IMR-90 (cell line): ENCODE measurements around the gene HECW1. TPM values are rescaled to one million over a fixed set of nuclear protein-coding genes. Genes with fewer than 3 reads are reported as not detected.

ENCODE experiments used
- ATAC-seq: fragments of 200-7000 bp; cut with Tn5 transposase; 2 replicates; pipeline ENCODE4 v1.9.1; 2020; ENCODE audit warnings: low read depth, mild to moderate bottlenecking, moderate library complexity
- BruUV-seq: library from RNA; stranded (reverse); fragments of 400-500 nt; replicated peaks from 2 replicates; lab custom pipeline; 2021; lab: Mats Ljungman, UMichigan
- CTCF ChIA-PET: fragments of 300-600 bp; formaldehyde crosslinking; extraction: SDS; loops from one replicate; lab custom pipeline; 2021; ENCODE audit warnings: antibody characterized with exemption; lab: Yijun Ruan, JAX
- POLR2A ChIA-PET: fragments of 300-600 bp; sonication (Branson Sonifier 250); formaldehyde crosslinking; loops from one replicate; lab custom pipeline; 2022; ENCODE audit warnings: antibody characterized with exemption; ENCODE audit not compliant: unreplicated experiment; lab: Charles Lee
- DNase-seq: peaks from one replicate; pipeline ENCODE4 v3.0.0; 2013
- H2AFZ ChIP-seq: replicated peaks from 2 replicates; pipeline ENCODE3; 2013; ENCODE audit warnings: low read length, mild to moderate bottlenecking; ENCODE audit not compliant: poor library complexity
- H2AK5ac ChIP-seq: 2 replicates; pipeline ENCODE4 v1.6.1; 2013; ENCODE audit warnings: low read depth, low read length, inconsistent platforms
- H2AK9ac ChIP-seq: replicated peaks from 2 replicates; pipeline ENCODE3; 2013; ENCODE audit warnings: mild to moderate bottlenecking, low read depth, low read length, moderate library complexity; ENCODE audit not compliant: poor library complexity
- H2BK120ac ChIP-seq: 2 replicates; pipeline ENCODE4 v1.6.1; 2013; ENCODE audit warnings: low read depth, low read length, inconsistent platforms
- H2BK15ac ChIP-seq: 3 replicates; pipeline ENCODE4 v1.6.1; 2013; ENCODE audit warnings: low read depth, low read length, inconsistent platforms
- H2BK20ac ChIP-seq: 2 replicates; pipeline ENCODE4 v1.6.1; 2013; ENCODE audit warnings: low read depth, mild to moderate bottlenecking, inconsistent platforms, low read length, moderate library complexity
- H2BK5ac ChIP-seq: 2 replicates; pipeline ENCODE4 v1.6.1; 2013; ENCODE audit warnings: mild to moderate bottlenecking, low read depth, low read length, inconsistent platforms; ENCODE audit not compliant: poor library complexity, severe bottlenecking
- H3K14ac ChIP-seq: replicated peaks from 2 replicates; pipeline ENCODE4 v1.6.1; 2013; ENCODE audit warnings: low read depth, low read length, inconsistent platforms
- H3K18ac ChIP-seq: 2 replicates; pipeline ENCODE4 v1.6.1; 2013; ENCODE audit warnings: low read depth, low read length, control low read depth
- H3K23ac ChIP-seq: 2 replicates; pipeline ENCODE4 v1.6.1; 2013; ENCODE audit warnings: low read depth, low read length, inconsistent platforms
- H3K27ac ChIP-seq: 2 replicates; pipeline ENCODE4 v1.5.1; 2013; ENCODE audit warnings: mild to moderate bottlenecking, control low read depth, low read length; ENCODE audit not compliant: insufficient read depth
- H3K27me3 ChIP-seq: 2 replicates; pipeline ENCODE4 v1.6.1; 2013; ENCODE audit warnings: low read length; ENCODE audit not compliant: control insufficient read depth, insufficient read depth
- H3K36me3 ChIP-seq: 2 replicates; pipeline ENCODE4 v1.6.1; 2013; ENCODE audit warnings: low read length, mixed read lengths; ENCODE audit not compliant: control insufficient read depth, insufficient read depth
- H3K4ac ChIP-seq: 2 replicates; pipeline ENCODE4 v1.6.1; 2013; ENCODE audit warnings: low read depth, low read length, inconsistent platforms
- H3K4me1 ChIP-seq: 2 replicates; pipeline ENCODE4 v1.6.1; 2013; ENCODE audit warnings: low read length, mixed read lengths; ENCODE audit not compliant: control insufficient read depth, insufficient read depth
- H3K4me2 ChIP-seq: 2 replicates; pipeline ENCODE4 v1.6.1; 2013; ENCODE audit warnings: low read depth, mild to moderate bottlenecking, control low read depth, low read length, moderate library complexity
- H3K4me3 ChIP-seq: 2 replicates; pipeline ENCODE4 v1.5.1; 2013; ENCODE audit warnings: low read depth, mild to moderate bottlenecking, control low read depth, low read length, moderate library complexity; ENCODE audit not compliant: insufficient read depth
- H3K56ac ChIP-seq: 2 replicates; pipeline ENCODE4 v1.6.1; 2013; ENCODE audit warnings: low read length, inconsistent platforms; ENCODE audit not compliant: insufficient read depth; ENCODE audit errors: extremely low read depth
- H3K79me1 ChIP-seq, 2 experiments: 2 replicates each; pipeline ENCODE4 v1.6.1; 2013; ENCODE audit warnings: low read length in 2 of 2, inconsistent platforms in 1 of 2, low read depth in 1 of 2
- H3K9ac ChIP-seq: 2 replicates; pipeline ENCODE4 v1.6.1; 2013; ENCODE audit warnings: low read depth, low read length, control low read depth
- H3K9me1 ChIP-seq: 2 replicates; pipeline ENCODE4 v1.6.1; 2013; ENCODE audit warnings: low read length, inconsistent platforms; ENCODE audit not compliant: insufficient read depth
- H3K9me3 ChIP-seq: 2 replicates; pipeline ENCODE4 v1.6.1; 2013; ENCODE audit warnings: low read length; ENCODE audit not compliant: control insufficient read depth, insufficient read depth
- H4K20me1 ChIP-seq: 2 replicates; pipeline ENCODE4 v1.6.1; 2013; ENCODE audit warnings: low read length, inconsistent platforms; ENCODE audit not compliant: insufficient read depth
- H4K5ac ChIP-seq: 2 replicates; pipeline ENCODE4 v1.6.1; 2013; ENCODE audit warnings: mild to moderate bottlenecking, low read depth, low read length, control low read depth
- H4K8ac ChIP-seq, 2 experiments: 2 replicates each; pipeline ENCODE4 v1.6.1; 2013; ENCODE audit warnings: low read depth in 2 of 2, low read length in 2 of 2, control low read depth in 1 of 2, inconsistent platforms in 1 of 2
- H4K91ac ChIP-seq: 2 replicates; pipeline ENCODE4 v1.6.1; 2013; ENCODE audit warnings: low read depth, low read length, inconsistent platforms; ENCODE audit not compliant: insufficient read depth
- SMC3 ChIP-seq: fragments of 150-350 bp; IDR thresholded peaks from 2 replicates; pipeline ENCODE4 v1.6.1; 2016; ENCODE audit warnings: low read depth, mild to moderate bottlenecking, antibody characterized with exemption, low read length, moderate library complexity
- WGBS, 2 experiments: methylation state at CpG; one replicate each; pipeline versions ENCODE4 v1.1.5 to v1.1.7; 2013; ENCODE audit warnings: missing lambda C conversion rate in 2 of 2; ENCODE audit not compliant: insufficient read length in 1 of 2; ENCODE audit errors: extremely low coverage in 2 of 2; 5-methylcytosine and 5-hydroxymethylcytosine counted together
- dilution Hi-C: fragments of 300-500 bp; cut with HindIII; formaldehyde crosslinking; loops from one replicate; pipeline ENCODE4 v1.14.3; 2018; ENCODE audit warnings: low sequenced_read_pairs; ENCODE audit not compliant: unreplicated experiment
- in situ Hi-C: fragments of 300-500 bp; cut with MboI; formaldehyde crosslinking; loops from 3 replicates; pipeline ENCODE4 v1.14.3; 2019; ENCODE audit warnings: low sequenced_read_pairs, inconsistent platforms, mixed read lengths
- intact Hi-C: fragments of 100-400 bp; cut with micrococcal nuclease; formaldehyde crosslinking; loops from 2 replicates; pipeline ENCODE4 v1.10.0; 2022
- polyA plus RNA-seq, 3 experiments: library from polyadenylated mRNA; depleted of rRNA; stranded (reverse); fragments of >200 nt; gene quantifications; 2 replicates each; pipeline ENCODE4 v1.2.3, GENCODE V29; 2012; ENCODE audit warnings: low replicate concordance in 1 of 3
- total RNA-seq: library from RNA; depleted of rRNA; stranded (reverse); fragments of >200 nt; gene quantifications from 2 replicates; pipeline ENCODE4 v1.2.3, GENCODE V29; 2012

HECW1 gene
- total and polyA plus RNA-seq, 2 of the 4 experiments (the other 2 are of a cell fraction): 0.56 to 1.3 TPM

DNA sequence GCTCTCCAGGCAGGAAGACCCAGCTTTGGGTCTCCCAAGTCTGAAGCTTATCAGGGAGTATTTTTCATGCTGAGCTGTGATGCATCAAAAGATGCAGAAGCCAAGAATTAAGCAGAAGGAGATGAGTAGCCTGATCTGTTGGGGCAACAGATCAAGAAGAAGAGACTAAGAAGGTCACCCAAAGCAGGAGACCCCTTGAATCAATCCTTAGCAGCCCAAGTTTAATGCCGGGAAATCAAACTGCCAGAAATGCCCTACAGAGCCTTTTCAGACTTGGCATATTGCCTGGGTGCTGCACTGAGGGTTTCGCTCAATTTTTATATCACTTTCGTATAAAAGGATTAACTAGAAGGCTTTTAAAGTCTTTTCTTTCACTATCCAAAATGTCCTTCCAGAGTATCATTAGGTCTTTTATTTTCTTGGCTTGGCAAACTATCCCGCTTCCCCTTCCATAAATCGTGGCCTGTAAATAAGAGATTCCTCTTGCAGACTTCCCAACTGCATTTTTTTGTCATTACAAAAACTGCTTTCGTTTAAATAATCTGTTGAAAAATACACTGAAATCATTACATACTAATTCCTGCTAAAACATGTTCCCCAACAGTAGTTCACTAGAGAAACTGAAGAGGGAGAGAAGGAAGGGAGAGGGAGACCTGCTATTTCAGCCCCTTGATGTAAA is 421.5 kb downstream of the HECW1 start:
- peak; percentile 46 for ATAC-seq
- no peak overlapping the region for H3K9ac ChIP-seq
- 30% methylated on average over 2 of the region's 6 CpGs; no CpG with 5 or more reads in 1 of the 2 experiments for WGBS, 2 experiments
- no peaks in the 10 kb centered on the region for H3K79me1 ChIP-seq
- DNase-seq: peak; percentile 69
- H3K9me3 ChIP-seq: no peaks in the 10 kb centered on the region
- dilution Hi-C loops (no loop called here), intact Hi-C loops (no loop called here), in situ Hi-C loops (no loop called here)
- H2AK9ac ChIP-seq: no peak overlapping the region
- H3K14ac ChIP-seq: peak overlapping the region; percentile 37; the same call in 1 of the 2 replicates
- no peak overlapping the region for H2AFZ ChIP-seq
- peak overlapping the region; percentile 72 for H3K4ac ChIP-seq
- no TSS peak for BruUV-seq
- peak overlapping the region; percentile 64 for H4K5ac ChIP-seq
- H3K4me3 ChIP-seq: no peak overlapping the region
- H3K4me1 ChIP-seq: peaks cover 34% of the 10 kb centered on the region
- peak overlapping the region; percentile 64 for H2BK120ac ChIP-seq
- H3K56ac ChIP-seq: 0 out of 2 replicates have a peak overlapping the region, but pooled peaks have one; percentile 26
- H3K4me2 ChIP-seq: peak overlapping the region; percentile 85
- 0 out of 2 replicates have a peak overlapping the region, but pooled peaks have one; percentile 72 for H3K23ac ChIP-seq
- peak overlapping the region; percentile 77 for H3K18ac ChIP-seq
- H3K27ac ChIP-seq: peak overlapping the region; percentile 71; the same call in 1 of the 2 replicates
- peak overlapping the region; percentile 42; the same call in 1 of the 3 replicates for H2BK15ac ChIP-seq
- peak overlapping the region; percentile 46 for H4K91ac ChIP-seq
- peaks cover 14% of the 10 kb centered on the region; the same call in 1 of the 2 replicates for H4K20me1 ChIP-seq
- H3K36me3 ChIP-seq: no peaks in the 10 kb centered on the region
- peaks cover 24% of the 10 kb centered on the region for H3K9me1 ChIP-seq
- H4K8ac ChIP-seq: peak overlapping the region in 1 of 2 experiments; percentile 15; a peak in 1 of 4 replicates
- TF ChIP-seq SMC3: no peak
- H2BK5ac ChIP-seq: no peak overlapping the region
- POLR2A ChIA-PET: no interaction called here
- peak overlapping the region; percentile 92 for H2AK5ac ChIP-seq
- CTCF ChIA-PET: no interaction called here
- peaks cover 32% of the 10 kb centered on the region for H3K27me3 ChIP-seq
- peak overlapping the region; percentile 66; the same call in 1 of the 2 replicates for H2BK20ac ChIP-seq
